ENCODE results near the gene IRAK1.
"Not testable (repeated sequence)": the region's sequence is repeated elsewhere in the genome, so short reads cannot be mapped to it uniquely, and the experiment has no call there.

The IRAK1 gene

GRCh38 chrX:154004315-154004714, 15.4 kb downstream of the IRAK1 start:
- peaks cover 15% of the 10 kb centered on the region for H3K4me1 Mint-ChIP-seq (ENCODE audit: low read depth)
- no peak overlapping the region for H3K27ac Mint-ChIP-seq
- no peaks in the 10 kb centered on the region for H3K9me3 Mint-ChIP-seq
- no peaks in the 10 kb centered on the region for H3K27me3 Mint-ChIP-seq (ENCODE audit: low read depth)
- H3K4me3 Mint-ChIP-seq, result no peak overlapping the region
- peaks cover 17% of the 10 kb centered on the region for H3K36me3 Mint-ChIP-seq (ENCODE audit: low read depth)

GRCh38 chrX:154002215-154002719, 17.4 kb downstream of the IRAK1 start:
- Mint-ChIP-seq H3K9me3 (no peaks in the 10 kb centered on the region), H3K27ac (peak overlapping the region; percentile 77), H3K36me3 (ENCODE audit: low read depth) (peaks cover 7% of the 10 kb centered on the region), H3K4me1 (ENCODE audit: low read depth) (peaks cover 8% of the 10 kb centered on the region), H3K4me3 (peak overlapping the region; percentile 63), H3K27me3 (ENCODE audit: low read depth) (no peaks in the 10 kb centered on the region)

- Mint-ChIP-seq H3K36me3 (ENCODE audit: low read depth) (peaks cover 2% of the 10 kb centered on the region), H3K27ac (no peak overlapping the region), H3K9me3 (no peaks in the 10 kb centered on the region), H3K27me3 (ENCODE audit: low read depth) (no peaks in the 10 kb centered on the region), H3K4me3 (no peak overlapping the region), H3K4me1 (ENCODE audit: low read depth) (peaks cover 8% of the 10 kb centered on the region)
Measured at GRCh38 chrX:154000051-154000450, 19.7 kb downstream of the IRAK1 start.

GRCh38 chrX:153999359-154000037, 20.2 kb downstream of the IRAK1 start:
- no peak overlapping the region for H3K4me3 Mint-ChIP-seq
- no peaks in the 10 kb centered on the region for H3K9me3 Mint-ChIP-seq
- H3K4me1 Mint-ChIP-seq (ENCODE audit: low read depth), result peaks cover 8% of the 10 kb centered on the region
- H3K27me3 Mint-ChIP-seq (ENCODE audit: low read depth), result no peaks in the 10 kb centered on the region
- no peak overlapping the region for H3K27ac Mint-ChIP-seq
- H3K36me3 Mint-ChIP-seq (ENCODE audit: low read depth), result peaks cover 2% of the 10 kb centered on the region

GRCh38 chrX:153995504-153995903, 24.2 kb downstream of the IRAK1 start:
- Mint-ChIP-seq H3K27ac (no peak overlapping the region), H3K4me1 (ENCODE audit: low read depth) (peaks cover 2% of the 10 kb centered on the region), H3K27me3 (ENCODE audit: low read depth) (no peaks in the 10 kb centered on the region), H3K4me3 (no peak overlapping the region), H3K9me3 (no peaks in the 10 kb centered on the region), H3K36me3 (ENCODE audit: low read depth) (peaks cover 1% of the 10 kb centered on the region)

- not testable (repeated sequence) for H3K36me3 Mint-ChIP-seq (ENCODE audit: low read depth); H3K27me3 Mint-ChIP-seq (ENCODE audit: low read depth); H3K4me3 Mint-ChIP-seq; H3K4me1 Mint-ChIP-seq (ENCODE audit: low read depth); H3K9me3 Mint-ChIP-seq; H3K27ac Mint-ChIP-seq
Measured at GRCh38 chrX:153994398-153994797, 25.3 kb downstream of the IRAK1 start.

GRCh38 chrX:153993978-153994377, 25.7 kb downstream of the IRAK1 start:
- no peak overlapping the region for H3K27ac Mint-ChIP-seq
- peaks cover 1% of the 10 kb centered on the region for H3K36me3 Mint-ChIP-seq (ENCODE audit: low read depth)

GRCh38 chrX:153993079-153993478, 26.6 kb downstream of the IRAK1 start:
- Mint-ChIP-seq H3K27me3 (ENCODE audit: low read depth) (no peaks in the 10 kb centered on the region), H3K36me3 (ENCODE audit: low read depth) (peaks cover 1% of the 10 kb centered on the region), H3K27ac (no peak overlapping the region)

More at GRCh38 chrX:153993978-153994377, 25.7 kb downstream of the IRAK1 start:
- H3K4me3 Mint-ChIP-seq, result no peak overlapping the region
- H3K4me1 Mint-ChIP-seq (ENCODE audit: low read depth), result peaks cover 4% of the 10 kb centered on the region
- H3K9me3 Mint-ChIP-seq, result no peaks in the 10 kb centered on the region
- no peaks in the 10 kb centered on the region for H3K27me3 Mint-ChIP-seq (ENCODE audit: low read depth)

GRCh38 chrX:153992180-153992579, 27.5 kb downstream of the IRAK1 start:
- Mint-ChIP-seq H3K27me3 (ENCODE audit: low read depth) (no peaks in the 10 kb centered on the region), H3K9me3 (no peaks in the 10 kb centered on the region), H3K27ac (no peak overlapping the region), H3K36me3 (ENCODE audit: low read depth) (peaks cover 1% of the 10 kb centered on the region), H3K4me3 (no peak overlapping the region), H3K4me1 (ENCODE audit: low read depth) (peaks cover 4% of the 10 kb centered on the region)

More at GRCh38 chrX:153993079-153993478, 26.6 kb downstream of the IRAK1 start:
- Mint-ChIP-seq H3K4me1 (ENCODE audit: low read depth) (peaks cover 4% of the 10 kb centered on the region), H3K4me3 (no peak overlapping the region), H3K9me3 (no peaks in the 10 kb centered on the region)

- Mint-ChIP-seq H3K4me3 (no peak overlapping the region), H3K4me1 (ENCODE audit: low read depth) (peaks cover 4% of the 10 kb centered on the region), H3K36me3 (ENCODE audit: low read depth) (peaks cover 1% of the 10 kb centered on the region), H3K27ac (no peak overlapping the region), H3K9me3 (no peaks in the 10 kb centered on the region), H3K27me3 (ENCODE audit: low read depth) (no peaks in the 10 kb centered on the region)
Measured at GRCh38 chrX:153991013-153991580, 28.6 kb downstream of the IRAK1 start.

GRCh38 chrX:153989973-153990655, 29.6 kb downstream of the IRAK1 start:
- Mint-ChIP-seq H3K27ac (no peak overlapping the region), H3K4me3 (no peak overlapping the region)

GRCh38 chrX:153988493-153988892, 31.2 kb downstream of the IRAK1 start:
- H3K27me3 Mint-ChIP-seq (ENCODE audit: low read depth), result no peaks in the 10 kb centered on the region
- no peak overlapping the region for H3K4me3 Mint-ChIP-seq
- no peaks in the 10 kb centered on the region for H3K9me3 Mint-ChIP-seq

More at GRCh38 chrX:153989973-153990655, 29.6 kb downstream of the IRAK1 start:
- H3K9me3 Mint-ChIP-seq, result no peaks in the 10 kb centered on the region
- peaks cover 1% of the 10 kb centered on the region for H3K36me3 Mint-ChIP-seq (ENCODE audit: low read depth)
- peaks cover 4% of the 10 kb centered on the region for H3K4me1 Mint-ChIP-seq (ENCODE audit: low read depth)
- no peaks in the 10 kb centered on the region for H3K27me3 Mint-ChIP-seq (ENCODE audit: low read depth)

GRCh38 chrX:153984351-153985178, 35.1 kb downstream of the IRAK1 start:
- H3K4me3 Mint-ChIP-seq, result peak overlapping the region; percentile 69
- H3K27me3 Mint-ChIP-seq (ENCODE audit: low read depth), result no peaks in the 10 kb centered on the region
- H3K9me3 Mint-ChIP-seq, result no peaks in the 10 kb centered on the region
- H3K27ac Mint-ChIP-seq, result peak overlapping the region; percentile 94
- peaks cover 3% of the 10 kb centered on the region for H3K36me3 Mint-ChIP-seq (ENCODE audit: low read depth)
- H3K4me1 Mint-ChIP-seq (ENCODE audit: low read depth), result peaks cover 35% of the 10 kb centered on the region

More at GRCh38 chrX:153988493-153988892, 31.2 kb downstream of the IRAK1 start:
- Mint-ChIP-seq H3K36me3 (ENCODE audit: low read depth) (peaks cover 1% of the 10 kb centered on the region), H3K4me1 (ENCODE audit: low read depth) (peaks cover 15% of the 10 kb centered on the region), H3K27ac (no peak overlapping the region)

- Mint-ChIP-seq H3K9me3 (no peaks in the 10 kb centered on the region), H3K4me3 (peak overlapping the region; percentile 58), H3K27ac (peak overlapping the region; percentile 94), H3K4me1 (ENCODE audit: low read depth) (peaks cover 33% of the 10 kb centered on the region), H3K36me3 (ENCODE audit: low read depth) (peaks cover 3% of the 10 kb centered on the region), H3K27me3 (ENCODE audit: low read depth) (no peaks in the 10 kb centered on the region)
Measured at GRCh38 chrX:153983321-153983801, 36.3 kb downstream of the IRAK1 start.
